Loucy (cell line): ENCODE data around the gene AGAP9.
"Not testable (repeated sequence)": the region's sequence is repeated elsewhere in the genome, so short reads cannot be mapped to it uniquely, and the experiment has no call there.

ENCODE experiments used
- EZH2phosphoT487 ChIP-seq: fragments of 200-600 bp; IDR thresholded peaks from 2 replicates; pipeline ENCODE4 v1.6.1; 2018; ENCODE audit warnings: antibody characterized with exemption, mild to moderate bottlenecking, moderate library complexity, borderline replicate concordance
- TF ChIP-seq, protein P1 (sequence below): fragments of 200-600 bp; sonication (generic); conservative IDR thresholded peaks from 2 replicates; pipeline ENCODE4 v1.5.1; 2014; ENCODE audit warnings: mild to moderate bottlenecking, antibody characterized with exemption, low read length

DNA sequence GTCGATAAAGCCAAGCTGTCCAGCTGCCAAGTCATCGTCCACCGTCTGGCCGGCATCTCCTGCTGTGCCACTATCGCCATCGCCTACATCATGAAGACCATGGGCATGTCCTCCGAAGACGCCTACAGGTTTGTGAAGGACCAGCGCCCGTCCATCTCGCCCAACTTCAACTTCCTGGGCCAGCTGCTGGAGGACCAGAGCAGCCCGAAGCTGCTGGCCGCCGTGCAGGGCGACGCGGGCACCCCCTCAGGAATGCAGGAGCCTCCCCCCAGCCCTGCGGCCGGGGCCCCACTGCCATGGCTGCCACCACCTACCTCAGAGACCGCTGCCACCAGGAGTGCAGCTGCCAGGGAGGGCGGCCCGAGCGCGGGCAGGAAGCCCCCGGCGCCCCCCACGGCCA, 41.5 kb upstream of the AGAP9 start:
- TF ChIP-seq, protein P1, sequence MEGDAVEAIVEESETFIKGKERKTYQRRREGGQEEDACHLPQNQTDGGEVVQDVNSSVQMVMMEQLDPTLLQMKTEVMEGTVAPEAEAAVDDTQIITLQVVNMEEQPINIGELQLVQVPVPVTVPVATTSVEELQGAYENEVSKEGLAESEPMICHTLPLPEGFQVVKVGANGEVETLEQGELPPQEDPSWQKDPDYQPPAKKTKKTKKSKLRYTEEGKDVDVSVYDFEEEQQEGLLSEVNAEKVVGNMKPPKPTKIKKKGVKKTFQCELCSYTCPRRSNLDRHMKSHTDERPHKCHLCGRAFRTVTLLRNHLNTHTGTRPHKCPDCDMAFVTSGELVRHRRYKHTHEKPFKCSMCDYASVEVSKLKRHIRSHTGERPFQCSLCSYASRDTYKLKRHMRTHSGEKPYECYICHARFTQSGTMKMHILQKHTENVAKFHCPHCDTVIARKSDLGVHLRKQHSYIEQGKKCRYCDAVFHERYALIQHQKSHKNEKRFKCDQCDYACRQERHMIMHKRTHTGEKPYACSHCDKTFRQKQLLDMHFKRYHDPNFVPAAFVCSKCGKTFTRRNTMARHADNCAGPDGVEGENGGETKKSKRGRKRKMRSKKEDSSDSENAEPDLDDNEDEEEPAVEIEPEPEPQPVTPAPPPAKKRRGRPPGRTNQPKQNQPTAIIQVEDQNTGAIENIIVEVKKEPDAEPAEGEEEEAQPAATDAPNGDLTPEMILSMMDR, result not testable (repeated sequence)
- not testable (repeated sequence) for TF ChIP-seq EZH2phosphoT487
